Stimulated activated CD8-positive, alpha-beta memory T cell treated with anti-CD3 and anti-CD28 coated beads, Interleukin-4, amount 100 ng/mL, for 4 hours (primary cell): ENCODE data around the gene LRRC40.
"Not testable (repeated sequence)": the region's sequence is repeated elsewhere in the genome, so short reads cannot be mapped to it uniquely, and the experiment has no call there.

Experiments
- DNase-seq, 2 donors: peaks; one replicate each; pipeline ENCODE4 v3.0.0-alpha.2; 2020; ENCODE audit warnings: low read depth in 2 of 2, low spot score in 1 of 2

LRRC40 gene

DNA sequence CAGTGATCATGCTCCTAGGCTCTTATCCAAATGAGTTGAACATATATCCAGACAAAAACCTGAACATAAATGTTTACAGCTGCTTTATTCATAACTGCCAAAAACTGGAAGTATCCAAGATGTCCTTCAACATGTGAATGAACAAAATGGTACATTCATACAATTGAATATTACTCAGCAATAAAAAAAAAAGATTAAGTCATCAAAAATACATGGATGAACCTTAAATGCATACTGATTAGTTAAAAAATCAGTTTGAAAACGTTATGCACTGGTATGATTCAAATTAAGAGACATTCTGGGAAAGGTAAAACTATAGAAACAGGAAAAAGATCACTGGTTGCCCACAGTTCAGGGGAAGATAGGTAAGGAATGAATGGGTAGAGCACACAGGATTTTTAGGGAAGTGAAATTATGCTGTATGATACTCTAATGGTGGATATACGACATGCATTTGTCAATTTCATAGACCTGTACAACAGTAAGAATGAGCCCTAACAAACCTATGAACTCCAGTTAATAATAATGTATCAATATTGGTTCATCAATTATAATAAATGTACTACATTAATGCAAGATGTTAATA, 3.1 kb downstream of the LRRC40 start:
- DNase-seq = no peak

DNA sequence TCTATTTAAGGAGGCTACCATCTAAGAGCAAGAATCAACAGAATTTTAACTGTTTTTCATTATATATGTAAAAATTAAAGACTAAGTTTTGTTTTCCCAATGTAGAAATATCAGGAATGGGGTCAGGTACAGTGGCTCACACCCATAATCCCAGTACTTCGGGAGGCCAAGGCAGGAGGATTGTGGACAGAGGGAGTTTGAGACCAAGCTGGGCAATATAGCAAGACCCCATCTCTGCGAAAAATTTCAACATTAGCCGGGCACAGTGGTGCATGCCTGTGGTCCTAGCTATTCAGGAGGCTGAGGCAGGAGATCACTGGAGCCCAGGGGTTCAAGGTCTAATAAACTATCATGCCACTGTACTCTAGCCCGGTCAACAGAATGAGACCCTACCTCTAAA, 5.3 kb downstream of the LRRC40 start:
- no peak for DNase-seq

DNA sequence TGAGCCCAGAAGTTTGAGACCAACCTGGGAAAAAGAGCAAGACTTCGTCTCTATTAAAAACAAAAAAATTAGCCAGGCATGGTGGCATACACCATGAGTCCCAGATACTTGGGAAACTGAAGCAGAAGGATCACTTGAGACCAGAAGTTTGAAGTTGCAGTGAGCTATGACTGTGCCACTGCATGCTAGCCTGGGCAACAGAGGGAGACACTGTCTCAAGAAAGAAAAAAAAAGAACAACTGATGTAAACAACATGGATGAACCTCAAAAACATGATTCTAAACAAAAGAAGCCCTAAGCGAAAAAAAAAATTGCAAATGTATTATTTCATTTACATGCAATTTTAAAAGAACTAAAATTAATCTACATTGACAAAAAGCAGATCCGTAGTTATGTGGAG, 9.0 kb downstream of the LRRC40 start:
- no peak for DNase-seq

GRCh38 chr1:70195342-70195741, 10.0 kb downstream of the LRRC40 start:
- DNase-seq = no peak

DNA sequence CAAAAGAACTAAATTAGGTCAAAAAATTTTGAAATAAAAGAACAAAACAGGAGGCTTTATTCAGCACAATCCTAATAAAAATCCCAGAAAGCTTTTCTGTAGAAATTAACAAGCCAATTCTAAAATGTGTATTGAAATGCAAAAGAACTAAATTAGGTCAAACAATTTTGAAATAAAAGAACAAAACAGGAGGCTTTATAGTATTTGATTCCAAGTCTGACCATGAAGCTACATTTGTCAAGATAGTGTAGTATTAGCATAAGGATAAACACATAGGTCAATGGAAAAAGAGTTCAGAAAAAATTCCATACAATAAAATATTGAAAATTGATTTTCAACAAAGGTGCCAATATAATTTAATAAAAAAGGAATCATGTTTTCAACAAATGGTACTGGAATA, 10.8 kb downstream of the LRRC40 start:
- DNase-seq = no peak

DNA sequence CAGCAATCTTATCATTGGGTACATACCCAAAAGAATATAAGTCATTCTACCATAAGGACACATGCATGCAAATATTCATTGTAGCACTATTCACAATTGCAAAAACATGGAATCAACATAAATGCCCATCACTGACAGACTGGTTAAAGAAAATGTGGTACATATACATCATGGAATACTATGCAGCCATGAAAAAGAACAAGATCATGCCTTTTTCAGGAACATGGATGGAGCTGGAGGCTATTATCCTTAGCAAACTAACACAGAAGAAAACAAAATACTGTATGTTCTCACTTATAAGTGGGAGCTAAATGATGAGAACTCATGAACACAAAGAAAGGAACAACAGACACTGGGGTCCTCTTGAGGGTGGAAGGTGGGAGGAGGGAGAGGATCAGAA, 12.9 kb downstream of the LRRC40 start:
- not testable (repeated sequence) for DNase-seq

GRCh38 chr1:70190180-70190579, 15.2 kb downstream of the LRRC40 start:
- no peak for DNase-seq

DNA sequence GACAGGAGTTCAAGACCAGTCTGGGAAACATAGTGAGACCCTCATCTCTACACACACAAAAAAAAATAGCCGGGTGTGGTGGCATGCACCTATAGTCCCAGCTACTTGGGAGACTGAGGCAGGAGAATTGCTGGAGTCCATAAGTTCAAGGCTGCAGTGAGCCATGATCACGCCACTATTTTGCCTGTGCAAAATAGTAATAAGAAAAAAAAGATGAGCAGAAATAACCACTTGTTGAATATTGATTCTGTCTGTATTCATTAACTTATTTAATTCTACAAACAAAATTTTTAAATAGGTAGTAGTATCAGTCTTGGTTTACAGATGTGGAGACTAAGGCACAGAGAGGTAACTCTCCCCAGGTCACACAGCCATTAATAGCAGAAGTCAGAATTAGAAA, 16.9 kb downstream of the LRRC40 start:
- no peak for DNase-seq

DNA sequence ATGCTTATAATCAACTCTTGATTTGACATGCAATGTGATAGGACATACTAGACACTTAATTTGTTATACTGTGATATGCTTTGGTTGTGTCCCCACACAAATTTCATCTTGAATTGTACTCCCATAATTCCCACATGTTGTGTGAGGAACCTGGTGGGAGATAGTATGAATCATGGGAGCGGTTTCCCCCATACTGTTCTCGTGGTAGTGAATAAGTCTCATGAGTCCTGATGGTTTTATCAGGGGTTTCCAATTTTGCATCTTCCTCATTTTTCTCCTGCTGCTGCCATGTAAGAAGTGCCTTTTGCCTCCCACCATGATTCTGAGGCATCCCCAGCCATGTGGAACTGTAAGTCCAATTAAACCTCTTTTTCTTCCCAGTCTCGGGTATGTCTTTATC, 20.2 kb downstream of the LRRC40 start:
- not testable (repeated sequence) for DNase-seq

DNA sequence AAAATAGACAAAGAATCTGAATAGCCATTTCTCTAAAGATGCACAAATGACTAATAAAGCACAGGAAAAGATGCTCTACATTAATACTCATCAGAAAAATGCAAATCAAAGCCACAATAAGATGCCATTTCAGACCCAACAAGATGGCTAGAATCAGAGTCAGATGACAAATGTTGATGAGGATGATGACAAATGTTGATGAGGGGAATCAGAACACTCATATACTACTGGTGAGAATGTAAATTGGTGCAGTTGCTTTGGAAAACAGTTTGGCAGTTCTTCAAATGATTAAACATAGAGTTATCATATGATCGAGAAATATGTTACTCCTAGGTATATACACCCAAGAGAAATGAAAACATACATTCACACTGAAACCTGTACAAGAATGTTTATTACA, 33.9 kb downstream of the LRRC40 start:
- no peak for DNase-seq

- no peak for DNase-seq
These were observed 36.1 kb downstream of the LRRC40 start for GRCh38 chr1:70169018-70169839.

DNA sequence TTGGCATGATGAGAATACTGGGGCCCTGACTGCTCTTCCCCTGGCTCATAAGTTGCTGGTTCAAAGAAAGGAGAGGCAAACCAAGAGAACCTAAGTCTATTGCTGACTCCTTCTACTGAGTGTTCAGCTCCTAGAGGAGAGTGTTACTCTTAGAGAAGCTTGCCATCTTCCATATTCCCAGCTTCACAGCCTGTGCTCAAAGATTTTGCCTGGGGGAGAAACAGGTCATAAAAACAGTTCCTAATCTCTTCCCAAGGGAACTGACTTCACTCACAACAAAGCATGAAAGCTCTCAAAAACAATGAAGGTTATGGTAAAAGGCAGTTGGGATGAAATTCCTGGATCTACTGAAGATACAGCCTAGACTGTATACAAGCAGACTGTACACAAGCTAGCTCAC, 37.1 kb downstream of the LRRC40 start:
- DNase-seq = no peak

- DNase-seq = no peak
These were observed 41.0 kb downstream of the LRRC40 start for GRCh38 chr1:70164350-70164749.

DNA sequence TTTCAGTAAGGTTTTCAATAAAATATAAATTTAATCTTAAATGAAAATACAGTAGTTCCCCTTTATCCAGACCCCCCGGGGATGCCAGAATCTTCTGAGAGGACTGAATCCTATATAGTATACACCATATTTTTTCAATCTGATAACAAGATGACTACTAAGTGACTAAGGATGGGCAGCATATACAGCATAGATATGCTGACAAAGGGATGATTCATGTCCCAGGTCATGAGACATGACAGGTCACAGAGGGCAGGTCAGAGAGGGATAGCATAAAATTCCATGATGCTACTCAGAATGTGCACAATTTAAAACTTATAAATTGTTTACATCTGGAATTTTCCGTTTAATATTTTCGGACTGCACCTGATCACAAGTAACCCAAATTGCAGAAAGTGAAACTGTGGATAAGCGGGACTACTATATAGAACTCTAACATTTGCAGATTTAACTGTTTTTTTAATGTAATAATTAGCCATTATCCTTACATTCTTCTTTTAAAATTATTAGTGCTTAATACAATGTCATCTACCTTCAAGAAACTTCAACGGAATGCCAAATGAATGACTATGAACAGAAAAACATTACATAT, 48.8 kb downstream of the LRRC40 start:
- no peak for DNase-seq

DNA sequence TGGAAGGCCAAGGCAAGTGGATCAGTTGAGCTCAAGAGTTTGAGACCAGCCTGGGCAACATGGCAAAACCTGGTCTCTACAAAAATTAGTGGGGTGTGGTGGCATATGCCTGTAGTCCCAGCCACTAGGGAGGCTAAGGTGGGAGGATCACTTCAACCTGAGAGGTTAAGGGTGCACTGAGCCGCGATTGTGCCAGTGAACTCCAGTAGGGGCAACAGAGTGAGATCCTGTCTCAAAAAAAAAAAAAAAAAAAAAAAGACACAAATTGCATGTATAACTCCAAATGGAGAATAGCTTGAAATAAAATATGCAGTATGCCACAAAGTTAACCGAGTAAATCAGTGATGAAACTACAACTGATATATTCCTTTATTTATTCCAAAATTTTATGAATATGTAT, 51.6 kb downstream of the LRRC40 start:
- DNase-seq = no peak

DNA sequence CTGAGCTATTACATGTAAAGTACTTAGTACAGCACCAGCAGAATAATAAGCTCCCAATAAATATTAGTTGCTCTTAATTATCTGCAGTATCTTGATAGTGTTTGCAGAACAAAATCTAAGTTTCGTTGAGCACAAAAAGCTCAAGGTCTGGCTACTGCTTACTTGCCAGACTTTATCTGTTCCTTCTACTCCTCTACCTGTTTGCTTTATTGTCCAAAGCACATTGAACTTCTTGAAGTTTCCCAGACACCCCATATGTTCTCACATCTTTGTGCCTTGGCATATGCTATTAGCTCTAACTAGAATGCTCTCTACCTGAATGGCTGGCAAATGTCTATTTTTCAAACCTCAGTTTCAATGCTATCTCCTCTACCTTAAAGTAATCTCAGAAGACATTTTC, 54.9 kb downstream of the LRRC40 start:
- no peak for DNase-seq

GRCh38 chr1:70146488-70146887, 58.9 kb downstream of the LRRC40 start:
- DNase-seq = no peak

DNA sequence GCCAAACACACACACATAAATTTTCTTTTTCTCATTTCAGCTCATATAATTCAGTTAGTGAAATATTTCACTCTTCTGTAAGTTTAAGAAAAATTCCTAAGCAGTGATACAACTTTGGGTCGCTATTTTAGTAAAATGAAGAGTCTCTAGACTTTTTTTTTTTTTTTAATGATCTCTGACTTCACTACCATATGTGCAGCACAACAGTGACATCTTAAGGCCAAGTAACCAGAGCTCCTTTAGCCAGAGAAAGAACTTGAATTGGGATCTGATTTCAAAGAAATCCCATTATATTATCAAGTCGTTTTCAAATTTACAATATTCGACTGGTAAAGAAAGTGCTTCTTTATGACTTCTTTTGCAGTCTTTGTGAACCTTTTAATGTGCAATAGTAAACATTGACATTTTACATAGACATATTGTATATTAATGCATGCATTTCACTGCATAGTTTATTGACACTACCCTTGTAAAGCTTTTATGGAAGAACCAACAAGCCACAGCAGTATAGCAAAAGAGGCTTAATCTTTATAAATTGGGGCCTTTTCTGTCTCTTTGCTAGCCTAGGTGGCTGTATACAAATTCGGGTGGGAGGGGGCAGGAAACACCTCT, 62.2 kb downstream of the LRRC40 start:
- no peak for DNase-seq

GRCh38 chr1:70142075-70142474, 63.3 kb downstream of the LRRC40 start:
- DNase-seq = no peak

DNA sequence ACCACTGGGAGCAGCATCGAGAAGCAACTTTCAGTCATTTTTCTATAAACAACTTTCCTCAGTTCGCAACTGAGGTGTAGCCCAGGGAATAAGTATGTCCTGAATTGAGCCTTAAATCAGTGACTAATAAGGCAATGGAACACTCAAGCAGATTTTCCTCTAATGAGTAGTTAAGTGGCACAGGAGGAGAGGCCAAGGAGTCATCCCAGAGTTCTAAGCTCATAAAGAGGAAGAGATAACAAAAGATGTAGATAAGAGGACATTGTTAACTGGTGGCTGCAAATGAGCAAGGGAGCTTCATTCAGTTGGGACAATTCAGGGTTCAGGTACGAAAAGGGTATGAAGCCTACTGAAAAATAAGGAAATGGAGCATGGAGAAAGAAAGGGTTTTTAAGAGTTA, 64.5 kb downstream of the LRRC40 start:
- no peak for DNase-seq

DNA sequence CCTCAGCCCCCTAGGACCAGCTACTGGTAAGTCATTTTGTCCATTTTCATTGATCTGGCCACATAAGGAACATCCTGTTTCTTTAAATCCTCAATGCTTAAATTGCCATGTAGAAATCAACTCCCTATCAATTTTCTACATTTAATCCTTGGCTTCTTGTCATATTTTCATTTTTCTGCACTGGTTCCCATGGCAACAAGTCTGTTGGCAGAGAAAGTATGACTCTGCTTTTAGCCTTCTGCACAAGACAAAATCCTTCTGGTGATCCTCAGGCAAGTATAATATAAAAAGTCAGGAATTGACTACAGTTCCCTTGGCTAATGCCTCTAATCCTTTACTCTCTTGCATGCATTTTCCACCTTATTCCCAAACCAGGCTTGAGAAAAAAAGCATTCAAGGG, 65.0 kb downstream of the LRRC40 start:
- no peak for DNase-seq

- DNase-seq = no peak
These were observed 71.2 kb downstream of the LRRC40 start for GRCh38 chr1:70134148-70134547.
